ENCODE results near the gene TMEM167A.

GRCh38 chr5:83118471-83118870 is 41.3 kb upstream of the TMEM167A start:
- TF ChIP-seq FOXK2 (IDR thresholded peaks at IDR 0.05), result no peak
- no peak for TF ChIP-seq BHLHE40 (IDR thresholded peaks at IDR 0.05; ENCODE audit: borderline replicate concordance)
- TF ChIP-seq TARDBP (IDR thresholded peaks at IDR 0.05), result no peak
- TF ChIP-seq FOXM1 (IDR thresholded peaks at IDR 0.05; ENCODE audit: borderline replicate concordance), result no peak
- TF ChIP-seq ELF4 (IDR thresholded peaks at IDR 0.05), result no peak
- no peak for TF ChIP-seq NFRKB (IDR thresholded peaks at IDR 0.05)
- TF ChIP-seq, protein P1, sequence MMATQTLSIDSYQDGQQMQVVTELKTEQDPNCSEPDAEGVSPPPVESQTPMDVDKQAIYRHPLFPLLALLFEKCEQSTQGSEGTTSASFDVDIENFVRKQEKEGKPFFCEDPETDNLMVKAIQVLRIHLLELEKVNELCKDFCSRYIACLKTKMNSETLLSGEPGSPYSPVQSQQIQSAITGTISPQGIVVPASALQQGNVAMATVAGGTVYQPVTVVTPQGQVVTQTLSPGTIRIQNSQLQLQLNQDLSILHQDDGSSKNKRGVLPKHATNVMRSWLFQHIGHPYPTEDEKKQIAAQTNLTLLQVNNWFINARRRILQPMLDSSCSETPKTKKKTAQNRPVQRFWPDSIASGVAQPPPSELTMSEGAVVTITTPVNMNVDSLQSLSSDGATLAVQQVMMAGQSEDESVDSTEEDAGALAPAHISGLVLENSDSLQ (IDR thresholded peaks at IDR 0.05), result no peak
- no peak for TF ChIP-seq SP1 (IDR thresholded peaks at IDR 0.05)
- TF ChIP-seq ARNT (IDR thresholded peaks at IDR 0.05), result no peak
- no peak for TF ChIP-seq ZNF384 (IDR thresholded peaks at IDR 0.05)
- no peak for TF ChIP-seq SUZ12 (IDR thresholded peaks at IDR 0.05)
- TF ChIP-seq LEF1 (IDR thresholded peaks at IDR 0.05; ENCODE audit: borderline replicate concordance), result no peak
